Osteoblast (primary cell): ENCODE data around the gene KLK6. TPM values are rescaled to one million over a fixed set of nuclear protein-coding genes. Genes with fewer than 3 reads are reported as not detected.

ENCODE experiments used
- DNase-seq: peaks from one replicate; pipeline ENCODE4 v3.0.0; 2011; ENCODE audit warnings: low spot score, mixed read lengths; ENCODE audit not compliant: insufficient read length; ENCODE audit errors: missing footprints
- H2AFZ ChIP-seq: 2 replicates; pipeline ENCODE4 v1.6.0; 2011; ENCODE audit warnings: mild to moderate bottlenecking, low read length
- H3K27ac ChIP-seq: 2 replicates; pipeline ENCODE4 v1.5.1; 2011; ENCODE audit warnings: mild to moderate bottlenecking, low read depth, low read length, moderate library complexity
- H3K27me3 ChIP-seq: 2 replicates; pipeline ENCODE4 v1.6.0; 2012; ENCODE audit warnings: mild to moderate bottlenecking, control low read depth, inconsistent platforms, low read length, moderate library complexity; ENCODE audit not compliant: insufficient read depth
- H3K36me3 ChIP-seq: 2 replicates; pipeline ENCODE4 v1.5.1; 2011; ENCODE audit warnings: mild to moderate bottlenecking, low read length, control low read depth, moderate library complexity; ENCODE audit not compliant: insufficient read depth
- H3K4me1 ChIP-seq: 2 replicates; pipeline ENCODE4 v1.5.1; 2011; ENCODE audit warnings: mild to moderate bottlenecking, low read length, control low read depth, moderate library complexity; ENCODE audit not compliant: insufficient read depth
- H3K4me2 ChIP-seq: 2 replicates; pipeline ENCODE4 v1.6.0; 2011; ENCODE audit warnings: mild to moderate bottlenecking, low read length; ENCODE audit not compliant: insufficient read depth
- H3K4me3 ChIP-seq: fragments of 200-600 bp; sonication (generic); 3 replicates; pipeline ENCODE4 v1.5.1; 2012; ENCODE audit warnings: mild to moderate bottlenecking, low read length, inconsistent platforms; ENCODE audit not compliant: insufficient read depth
- H3K79me2 ChIP-seq: 2 replicates; pipeline ENCODE4 v1.6.0; 2012; ENCODE audit warnings: mild to moderate bottlenecking, low read length, control low read depth, inconsistent platforms; ENCODE audit not compliant: insufficient read depth
- H3K9me3 ChIP-seq: 2 replicates; pipeline ENCODE4 v1.5.1; 2011; ENCODE audit warnings: low read depth, low read length, control low read depth
- H4K20me1 ChIP-seq: 2 replicates; pipeline ENCODE4 v1.6.0; 2012; ENCODE audit warnings: mild to moderate bottlenecking, low read length, control low read depth; ENCODE audit not compliant: insufficient read depth
- CTCF ChIP-seq: IDR thresholded peaks from 2 replicates; pipeline ENCODE4 v1.5.1; 2011; ENCODE audit warnings: mild to moderate bottlenecking, low read depth, low read length, moderate library complexity; ENCODE audit errors: extremely low read depth
- total RNA-seq: library from RNA; depleted of rRNA; stranded (reverse); fragments of >200 nt; gene quantifications from 2 replicates; pipeline ENCODE4 v1.2.3, GENCODE V29; 2012

The KLK6 gene
- total RNA-seq, 1 donor, result not detected

GRCh38 chr19:50982186-50982585, 12.8 kb upstream of the KLK6 start:
- no peak for TF ChIP-seq CTCF
- H3K4me2 ChIP-seq, result no peak overlapping the region

GRCh38 chr19:50981587-50982146, 12.3 kb upstream of the KLK6 start:
- no peak for DNase-seq
- no peak for TF ChIP-seq CTCF

More at GRCh38 chr19:50982186-50982585, 12.8 kb upstream of the KLK6 start:
- H4K20me1 ChIP-seq, result no peaks in the 10 kb centered on the region
- no peak overlapping the region for H2AFZ ChIP-seq
- no peak overlapping the region for H3K27ac ChIP-seq
- no peaks in the 10 kb centered on the region for H3K79me2 ChIP-seq
- no peak overlapping the region for H3K4me3 ChIP-seq
- DNase-seq, result no peak
- no peaks in the 10 kb centered on the region for H3K36me3 ChIP-seq
- no peaks in the 10 kb centered on the region for H3K4me1 ChIP-seq
- no peaks in the 10 kb centered on the region for H3K27me3 ChIP-seq
- no peaks in the 10 kb centered on the region for H3K9me3 ChIP-seq

GRCh38 chr19:50980208-50980607, 10.8 kb upstream of the KLK6 start:
- Histone ChIP-seq H3K79me2 (no peaks in the 10 kb centered on the region), H3K4me1 (no peaks in the 10 kb centered on the region), H3K36me3 (no peaks in the 10 kb centered on the region), H3K4me3 (no peak overlapping the region), H3K27me3 (no peaks in the 10 kb centered on the region), H3K27ac (no peak overlapping the region), H2AFZ (no peak overlapping the region), H3K9me3 (no peaks in the 10 kb centered on the region), H4K20me1 (no peaks in the 10 kb centered on the region), H3K4me2 (no peak overlapping the region)
- no peak for DNase-seq
- TF ChIP-seq CTCF, result no peak

More at GRCh38 chr19:50981587-50982146, 12.3 kb upstream of the KLK6 start:
- Histone ChIP-seq H3K27ac (no peak overlapping the region), H3K79me2 (no peaks in the 10 kb centered on the region), H3K9me3 (no peaks in the 10 kb centered on the region), H2AFZ (no peak overlapping the region), H4K20me1 (no peaks in the 10 kb centered on the region), H3K4me1 (no peaks in the 10 kb centered on the region), H3K4me2 (no peak overlapping the region), H3K27me3 (no peaks in the 10 kb centered on the region), H3K36me3 (no peaks in the 10 kb centered on the region), H3K4me3 (no peak overlapping the region)

GRCh38 chr19:50979758-50980157, 10.4 kb upstream of the KLK6 start:
- no peak for DNase-seq
- H2AFZ ChIP-seq, result no peak overlapping the region
- no peaks in the 10 kb centered on the region for H4K20me1 ChIP-seq
- H3K4me3 ChIP-seq, result no peak overlapping the region
- H3K27ac ChIP-seq, result no peak overlapping the region
- H3K9me3 ChIP-seq, result no peaks in the 10 kb centered on the region
- H3K36me3 ChIP-seq, result no peaks in the 10 kb centered on the region
- no peaks in the 10 kb centered on the region for H3K4me1 ChIP-seq
- H3K4me2 ChIP-seq, result no peak overlapping the region
- TF ChIP-seq CTCF, result no peak
- H3K27me3 ChIP-seq, result no peaks in the 10 kb centered on the region
- H3K79me2 ChIP-seq, result no peaks in the 10 kb centered on the region
